Muscle of leg (tissue), 11 donors: ENCODE measurements around the gene KCNK5. TPM values are rescaled to one million over a fixed set of nuclear protein-coding genes. Genes with fewer than 3 reads are reported as not detected.

Source experiments
- DNase-seq: peaks from one replicate; pipeline ENCODE4 v3.0.0; 2013
- H3K27ac ChIP-seq: one replicate; pipeline ENCODE4 v1.5.1; 2013; ENCODE audit warnings: mild to moderate bottlenecking, low read length, control low read depth
- H3K27me3 ChIP-seq: one replicate; pipeline ENCODE4 v1.6.1; 2013; ENCODE audit warnings: low read length; ENCODE audit not compliant: control insufficient read depth, insufficient read depth
- H3K36me3 ChIP-seq: one replicate; pipeline ENCODE4 v1.6.1; 2013; ENCODE audit warnings: low read length; ENCODE audit not compliant: control insufficient read depth, insufficient read depth
- H3K4me1 ChIP-seq: one replicate; pipeline ENCODE4 v1.6.1; 2013; ENCODE audit warnings: low read length; ENCODE audit not compliant: control insufficient read depth, insufficient read depth
- H3K4me3 ChIP-seq: one replicate; pipeline ENCODE4 v1.5.1; 2013; ENCODE audit warnings: low read length, control low read depth
- H3K9me3 ChIP-seq: replicated peaks from 2 replicates; pipeline ENCODE4 v1.6.1; 2013; ENCODE audit warnings: low read depth, low read length; ENCODE audit not compliant: control insufficient read depth
- WGBS: methylation state at CpG from one replicate; pipeline ENCODE4 v1.1.5; 2013; ENCODE audit warnings: missing lambda C conversion rate; ENCODE audit not compliant: insufficient coverage; 5-methylcytosine and 5-hydroxymethylcytosine counted together
- polyA plus RNA-seq, 8 donors: library from polyadenylated mRNA; unstranded; fragments of 120-200 nt; gene quantifications; one replicate each; pipeline versions ENCODE4 v1.2.1 to v1.2.3, GENCODE V29; 2013; ENCODE audit warnings: inconsistent platforms in 1 of 8, low replicate concordance in 1 of 8; ENCODE audit not compliant: insufficient read length in 8 of 8, insufficient read depth in 1 of 8
- total RNA-seq: library from RNA; stranded (reverse); fragments of 120-200 nt; gene quantifications from one replicate; pipeline ENCODE4 v1.2.4, GENCODE V29; 2013

The KCNK5 gene
- total and polyA plus RNA-seq, 9 donors: 0.71 to 2.7 (median 1.5) TPM

DNA sequence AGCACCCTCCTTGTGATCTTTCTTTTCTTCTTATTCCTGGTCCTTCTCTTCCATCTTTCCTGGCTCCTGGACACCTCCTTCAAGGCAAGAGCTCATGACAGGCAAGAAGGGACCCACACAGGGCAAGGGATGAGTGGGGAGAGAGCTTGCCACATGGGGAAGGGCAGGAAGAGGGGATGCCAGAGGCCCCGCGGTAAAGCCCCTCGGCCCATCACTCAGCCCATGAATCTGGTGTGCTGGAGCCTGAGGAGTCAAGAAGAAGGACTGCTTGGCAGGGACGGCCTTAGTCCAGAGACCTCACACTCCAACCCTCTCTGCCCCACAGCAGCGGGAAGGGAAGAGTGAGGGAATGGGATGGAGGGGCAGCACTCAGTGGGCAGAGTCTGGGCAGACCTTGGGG lies 62.0 kb downstream of the KCNK5 start:
- no peak overlapping the region for H3K4me3 ChIP-seq
- peaks cover 6% of the 10 kb centered on the region for H3K9me3 ChIP-seq
- H3K36me3 ChIP-seq: no peaks in the 10 kb centered on the region
- H3K27ac ChIP-seq: no peak overlapping the region
- H3K27me3 ChIP-seq: peaks cover 3% of the 10 kb centered on the region
- no peak for DNase-seq
- H3K4me1 ChIP-seq: no peaks in the 10 kb centered on the region
- no CpG with 5 or more reads among the region's 5 CpGs for WGBS

DNA sequence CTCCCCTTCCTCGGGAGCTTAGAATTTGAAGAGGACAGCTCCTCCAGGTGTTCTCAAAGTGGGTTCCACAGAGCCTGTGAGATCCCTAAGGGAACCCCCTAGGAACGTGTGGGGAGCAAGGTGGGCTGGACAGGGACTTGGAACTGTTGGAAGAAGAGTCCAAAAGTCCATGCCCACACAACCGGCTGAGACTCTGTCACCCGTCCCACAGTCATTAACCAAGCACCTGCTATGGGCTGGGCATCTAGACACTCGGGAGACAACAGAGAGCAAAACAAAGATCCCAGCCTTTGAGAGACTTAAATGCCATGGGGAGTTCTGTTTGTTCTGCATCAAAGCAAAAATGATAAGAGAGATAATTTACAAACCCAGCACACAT lies 62.4 kb downstream of the KCNK5 start:
- H3K36me3 ChIP-seq: no peaks in the 10 kb centered on the region
- 67% methylated on average over 1 of the region's 5 CpGs for WGBS
- no peaks in the 10 kb centered on the region for H3K4me1 ChIP-seq
- H3K9me3 ChIP-seq: peaks cover 3% of the 10 kb centered on the region
- no peak overlapping the region for H3K4me3 ChIP-seq
- H3K27me3 ChIP-seq: peaks cover 3% of the 10 kb centered on the region
- DNase-seq: no peak
- H3K27ac ChIP-seq: no peak overlapping the region

DNA sequence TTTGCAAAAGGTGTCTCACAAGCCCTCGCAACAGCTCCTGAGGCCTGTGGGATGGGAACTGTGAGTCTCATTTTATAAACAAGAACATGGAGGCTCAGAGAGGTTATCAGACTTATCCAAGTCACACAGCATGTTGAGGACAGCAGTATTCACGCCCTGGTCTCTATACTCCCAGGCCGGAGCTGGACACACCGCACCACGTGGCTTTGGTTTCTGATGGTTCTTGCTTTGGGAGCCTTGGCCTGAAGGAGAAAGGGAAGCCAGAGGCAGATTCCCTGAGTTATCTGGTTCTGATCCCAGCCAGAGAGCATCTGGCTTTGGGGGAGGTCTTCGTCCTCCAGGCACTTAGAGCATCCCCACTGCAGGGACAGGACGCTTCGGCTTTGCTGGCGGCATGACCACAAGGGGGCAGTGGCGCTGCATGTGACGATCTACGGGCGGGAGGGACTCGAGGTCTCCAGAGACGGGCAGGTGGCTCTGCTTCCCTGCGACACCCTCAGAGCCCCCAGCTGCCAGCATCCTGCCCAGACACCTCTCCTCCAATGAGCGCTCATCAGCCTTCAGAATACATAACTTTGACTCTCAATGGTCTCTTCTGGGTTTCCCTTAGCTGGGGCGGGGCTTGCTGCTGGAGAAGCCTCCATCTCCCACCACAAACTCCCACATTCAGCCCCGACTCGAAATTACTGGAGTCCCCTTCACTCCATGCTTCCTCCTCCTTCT lies 62.9 kb downstream of the KCNK5 start:
- H3K27me3 ChIP-seq: peaks cover 3% of the 10 kb centered on the region
- no peaks in the 10 kb centered on the region for H3K9me3 ChIP-seq
- H3K4me3 ChIP-seq: no peak overlapping the region
- DNase-seq: peak; percentile 48
- WGBS: 18% methylated on average over 18 of the region's 20 CpGs
- H3K36me3 ChIP-seq: no peaks in the 10 kb centered on the region
- H3K4me1 ChIP-seq: no peaks in the 10 kb centered on the region
- no peak overlapping the region for H3K27ac ChIP-seq

DNA sequence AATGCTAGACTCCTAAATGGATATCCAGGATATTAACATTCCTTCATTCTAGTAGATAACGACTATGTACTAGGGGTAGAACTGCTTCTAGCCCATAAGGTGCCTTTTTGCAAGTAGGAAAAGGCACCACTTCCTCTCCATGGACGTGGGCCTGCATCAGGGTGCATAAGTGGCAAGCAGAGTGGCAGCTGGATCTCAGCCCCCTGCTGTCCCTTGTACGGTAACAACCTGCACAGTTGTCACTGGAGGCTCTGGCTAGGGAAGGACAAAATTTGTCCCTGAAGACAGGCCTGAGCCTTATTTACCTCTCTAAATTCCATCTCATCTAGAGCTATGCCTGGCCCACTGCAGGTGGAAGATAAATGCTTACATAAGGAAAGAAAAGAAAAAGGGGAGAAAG lies 71.8 kb downstream of the KCNK5 start:
- no peak overlapping the region for H3K4me3 ChIP-seq
- H3K36me3 ChIP-seq: no peaks in the 10 kb centered on the region
- H3K27ac ChIP-seq: no peak overlapping the region
- H3K27me3 ChIP-seq: peaks cover 3% of the 10 kb centered on the region
- 29% methylated on average over 2 of the region's 3 CpGs for WGBS
- H3K4me1 ChIP-seq: no peaks in the 10 kb centered on the region
- H3K9me3 ChIP-seq: peaks cover 3% of the 10 kb centered on the region
- DNase-seq: no peak

DNA sequence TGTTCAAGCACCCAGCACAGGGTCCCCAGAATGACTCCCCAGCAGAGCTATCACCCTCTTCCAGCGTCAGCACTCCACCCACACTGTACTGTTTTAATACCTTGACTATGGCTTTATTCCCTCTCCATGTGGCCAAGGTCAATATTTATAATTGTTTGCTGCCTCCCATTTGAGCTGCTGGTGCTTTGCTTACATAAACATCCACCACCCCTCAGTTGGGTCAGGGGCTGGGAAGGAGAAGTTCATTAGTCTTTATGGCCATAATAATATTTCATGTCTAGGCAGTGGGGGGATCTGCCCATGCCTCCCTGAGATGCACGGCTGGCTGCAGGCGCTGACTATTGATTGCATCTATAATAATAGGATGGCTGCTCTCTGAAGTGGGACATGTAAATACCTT lies 72.5 kb downstream of the KCNK5 start:
- 80% methylated on average over 1 of the region's 3 CpGs for WGBS

DNA sequence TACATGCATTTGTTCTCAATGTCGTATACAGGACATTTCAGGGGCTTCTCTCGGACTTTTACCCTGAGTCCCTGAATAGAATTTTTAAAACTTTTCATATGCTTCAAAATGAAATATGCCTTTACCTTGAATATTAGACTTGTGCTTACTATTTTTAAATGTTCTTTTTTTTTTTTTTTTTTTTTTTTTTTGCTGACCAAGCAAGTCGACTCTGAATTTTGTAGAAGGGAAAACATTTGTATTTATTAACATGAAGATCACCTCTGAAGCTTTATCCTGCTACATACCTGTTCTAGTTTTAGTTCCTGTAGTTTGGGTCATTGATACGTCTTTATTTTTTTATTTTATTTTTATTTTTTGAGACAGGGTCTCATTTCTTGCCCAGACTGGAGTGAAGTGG lies 74.6 kb downstream of the KCNK5 start:
- H3K4me1 ChIP-seq: no peaks in the 10 kb centered on the region
- no CpG with 5 or more reads among the region's 4 CpGs for WGBS
- peaks cover 7% of the 10 kb centered on the region for H3K27me3 ChIP-seq
- no peak overlapping the region for H3K4me3 ChIP-seq
- no peak for DNase-seq
- peaks cover 3% of the 10 kb centered on the region for H3K9me3 ChIP-seq
- no peaks in the 10 kb centered on the region for H3K36me3 ChIP-seq
- no peak overlapping the region for H3K27ac ChIP-seq

More for the DNA sequence above, 72.5 kb downstream of the KCNK5 start:
- H3K9me3 ChIP-seq: peaks cover 3% of the 10 kb centered on the region
- H3K4me3 ChIP-seq: no peak overlapping the region
- no peaks in the 10 kb centered on the region for H3K4me1 ChIP-seq
- no peak overlapping the region for H3K27ac ChIP-seq
- no peak for DNase-seq
- no peaks in the 10 kb centered on the region for H3K36me3 ChIP-seq
- peaks cover 7% of the 10 kb centered on the region for H3K27me3 ChIP-seq

DNA sequence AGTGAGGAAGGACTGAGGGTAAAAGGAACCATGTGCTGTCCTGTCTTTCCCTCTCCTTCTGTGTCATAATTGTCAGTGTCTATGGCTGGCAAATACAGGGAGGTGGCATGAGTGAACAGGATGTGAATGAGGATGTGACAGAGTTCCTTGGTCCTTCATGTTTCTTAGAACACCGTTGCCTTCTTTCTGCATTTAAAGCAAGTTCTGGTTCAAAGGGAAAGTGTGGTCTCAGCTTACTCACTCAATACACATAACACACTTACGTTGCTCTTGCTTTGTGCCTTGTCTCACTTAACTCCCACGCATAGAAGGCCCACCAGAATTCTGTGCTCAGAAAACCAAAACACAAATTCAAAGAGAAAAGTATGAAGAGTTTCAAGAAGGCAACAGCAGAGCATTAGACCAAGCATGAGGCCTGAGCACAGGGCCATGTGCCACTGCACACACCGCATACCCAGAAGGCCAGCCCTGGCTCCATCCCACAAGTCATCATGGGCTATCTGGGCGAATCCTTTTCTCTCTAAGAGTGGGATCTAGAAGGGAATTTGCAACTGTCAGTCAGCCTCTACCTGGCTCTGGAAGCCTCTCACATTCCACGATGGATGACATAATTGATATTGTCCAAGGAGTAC lies 75.4 kb downstream of the KCNK5 start:
- Histone ChIP-seq H3K4me1 (no peaks in the 10 kb centered on the region), H3K9me3 (peaks cover under 1% of the 10 kb centered on the region), H3K4me3 (no peak overlapping the region), H3K36me3 (no peaks in the 10 kb centered on the region), H3K27ac (no peak overlapping the region), H3K27me3 (peaks cover 7% of the 10 kb centered on the region)
- 100% methylated on average over 1 of the region's 6 CpGs for WGBS
- no peak for DNase-seq

DNA sequence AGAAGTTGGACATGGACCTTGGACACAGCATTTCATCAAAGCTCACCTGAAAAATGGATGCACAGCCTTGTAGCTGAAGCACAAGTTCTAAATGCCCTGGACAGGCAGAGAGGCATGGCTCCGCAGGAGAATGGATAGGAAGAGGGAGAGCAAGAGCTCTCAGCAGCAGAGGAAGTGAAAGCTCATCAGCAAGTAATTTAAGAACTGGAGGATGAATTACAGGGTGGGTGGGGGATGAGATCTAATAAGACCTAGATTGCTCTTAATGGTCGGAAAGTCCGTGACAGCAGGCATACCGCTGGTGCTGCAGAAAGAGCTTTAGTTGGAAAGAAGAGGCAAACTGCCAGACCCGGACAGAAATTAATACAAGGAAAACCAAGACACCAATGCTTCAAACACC lies 77.0 kb downstream of the KCNK5 start:
- no peak for DNase-seq
- H3K27me3 ChIP-seq: peaks cover 7% of the 10 kb centered on the region
- 18% methylated on average over 4 of the region's 5 CpGs for WGBS
- no peak overlapping the region for H3K4me3 ChIP-seq
- no peaks in the 10 kb centered on the region for H3K9me3 ChIP-seq
- no peaks in the 10 kb centered on the region for H3K36me3 ChIP-seq
- H3K4me1 ChIP-seq: no peaks in the 10 kb centered on the region
- H3K27ac ChIP-seq: no peak overlapping the region

DNA sequence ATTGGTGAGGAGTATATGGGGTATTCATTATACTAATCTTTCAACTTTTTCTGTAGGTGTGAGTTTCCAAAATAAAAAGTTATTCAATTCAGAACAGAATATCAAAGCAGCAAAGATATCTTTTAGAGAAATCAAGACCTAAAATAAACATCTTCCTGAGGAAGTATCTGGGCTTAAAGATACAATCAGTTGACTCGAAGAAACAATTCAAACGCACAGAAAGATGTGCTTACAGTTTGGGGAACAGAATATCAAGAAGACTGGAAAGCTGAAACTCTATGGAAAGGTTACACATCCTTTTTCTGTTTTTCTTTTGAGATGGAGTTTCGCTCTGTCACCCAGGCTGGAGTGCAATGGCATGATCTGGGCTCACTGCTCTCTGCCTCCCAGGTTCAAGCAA lies 78.1 kb downstream of the KCNK5 start:
- Histone ChIP-seq H3K4me1 (no peaks in the 10 kb centered on the region), H3K36me3 (no peaks in the 10 kb centered on the region), H3K4me3 (no peak overlapping the region), H3K27ac (no peak overlapping the region), H3K9me3 (no peaks in the 10 kb centered on the region), H3K27me3 (peaks cover 7% of the 10 kb centered on the region)
- no peak for DNase-seq
- no CpG with 5 or more reads among the region's 3 CpGs for WGBS

DNA sequence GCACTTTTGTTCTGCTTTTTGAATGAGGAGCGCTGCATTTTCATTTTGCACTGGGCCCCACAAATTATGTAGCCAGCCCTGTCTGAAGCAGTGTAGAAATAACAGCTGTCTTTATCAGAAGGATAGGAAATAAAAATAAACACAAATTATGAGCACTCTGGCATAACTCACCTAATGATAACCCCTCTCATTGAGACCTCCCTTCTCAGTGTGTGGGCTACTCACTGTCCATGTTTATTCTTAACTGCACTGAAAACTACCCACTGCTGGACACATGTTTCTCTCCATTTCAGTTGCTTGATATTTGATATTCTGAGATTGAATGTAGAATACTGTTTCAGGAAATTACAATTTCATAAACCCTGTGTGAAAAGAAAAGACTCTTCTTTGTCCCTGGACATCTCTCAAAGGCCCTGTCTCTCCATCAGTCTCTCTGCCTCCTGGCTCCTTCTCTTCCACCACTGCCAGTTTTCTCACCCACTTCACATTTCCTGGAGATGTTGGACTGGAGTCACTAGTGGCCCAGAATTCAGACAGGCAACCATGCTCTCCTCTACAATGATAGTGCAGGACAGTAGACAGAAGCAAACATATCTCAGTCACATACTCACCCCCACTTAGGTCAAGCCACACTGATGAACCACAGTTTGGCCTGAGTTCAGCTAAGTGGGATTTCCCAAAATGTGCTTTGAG lies 84.6 kb downstream of the KCNK5 start:
- no peak for DNase-seq
- Histone ChIP-seq H3K9me3 (no peaks in the 10 kb centered on the region), H3K27ac (no peak overlapping the region), H3K4me3 (no peak overlapping the region), H3K4me1 (no peaks in the 10 kb centered on the region), H3K36me3 (no peaks in the 10 kb centered on the region), H3K27me3 (no peaks in the 10 kb centered on the region)
- WGBS: no CpG with 5 or more reads among the region's 1 CpG
